ENCODE results near the gene CRIM1.

GRCh38 chr2:36455011-36455410, 99.4 kb downstream of the CRIM1 start:
- TF ChIP-seq, protein P1, sequence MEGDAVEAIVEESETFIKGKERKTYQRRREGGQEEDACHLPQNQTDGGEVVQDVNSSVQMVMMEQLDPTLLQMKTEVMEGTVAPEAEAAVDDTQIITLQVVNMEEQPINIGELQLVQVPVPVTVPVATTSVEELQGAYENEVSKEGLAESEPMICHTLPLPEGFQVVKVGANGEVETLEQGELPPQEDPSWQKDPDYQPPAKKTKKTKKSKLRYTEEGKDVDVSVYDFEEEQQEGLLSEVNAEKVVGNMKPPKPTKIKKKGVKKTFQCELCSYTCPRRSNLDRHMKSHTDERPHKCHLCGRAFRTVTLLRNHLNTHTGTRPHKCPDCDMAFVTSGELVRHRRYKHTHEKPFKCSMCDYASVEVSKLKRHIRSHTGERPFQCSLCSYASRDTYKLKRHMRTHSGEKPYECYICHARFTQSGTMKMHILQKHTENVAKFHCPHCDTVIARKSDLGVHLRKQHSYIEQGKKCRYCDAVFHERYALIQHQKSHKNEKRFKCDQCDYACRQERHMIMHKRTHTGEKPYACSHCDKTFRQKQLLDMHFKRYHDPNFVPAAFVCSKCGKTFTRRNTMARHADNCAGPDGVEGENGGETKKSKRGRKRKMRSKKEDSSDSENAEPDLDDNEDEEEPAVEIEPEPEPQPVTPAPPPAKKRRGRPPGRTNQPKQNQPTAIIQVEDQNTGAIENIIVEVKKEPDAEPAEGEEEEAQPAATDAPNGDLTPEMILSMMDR (IDR thresholded peaks at IDR 0.05): no peak
- no peak for TF ChIP-seq ZFX (IDR thresholded peaks at IDR 0.05; ENCODE audit: borderline replicate concordance)

Measured in 22Rv1 (cell line).